Raji (cell line): ENCODE measurements around the gene TSC22D4.

Experiments
- POLR2A ChIP-seq: IDR thresholded peaks from 2 replicates; pipeline ENCODE4 v1.6.1; 2011; ENCODE audit warnings: low read depth, low read length, control low read depth; ENCODE audit not compliant: insufficient read depth

Gene TSC22D4

GRCh38 chr7:100476903-100477870, 1.8 kb downstream of the TSC22D4 start:
- TF ChIP-seq POLR2A = no peak

- TF ChIP-seq POLR2A = no peak
These were observed 2.8 kb downstream of the TSC22D4 start for GRCh38 chr7:100476101-100476780.

DNA sequence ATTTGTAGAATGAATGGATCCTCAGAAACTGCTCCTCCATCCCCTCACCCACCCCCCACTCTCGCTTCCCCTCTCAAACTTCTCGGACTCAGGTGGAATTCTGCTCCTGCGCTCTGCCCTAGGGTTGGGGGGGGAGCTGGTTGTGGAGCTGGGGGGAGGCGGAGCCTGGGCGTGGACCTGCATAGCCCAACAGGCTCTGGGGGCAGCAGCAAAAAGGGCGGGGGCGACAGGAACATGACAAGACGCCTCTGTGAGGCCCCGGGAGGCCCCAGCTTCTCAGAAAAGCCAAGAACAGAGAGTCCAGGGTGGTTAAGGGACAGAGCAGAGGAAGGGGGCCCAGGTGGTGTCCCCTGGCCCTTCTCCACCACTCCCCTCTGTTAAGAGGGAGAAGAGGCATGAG, 3.5 kb downstream of the TSC22D4 start:
- no peak for TF ChIP-seq POLR2A

GRCh38 chr7:100472854-100473499, 6.0 kb downstream of the TSC22D4 start:
- TF ChIP-seq POLR2A = no peak

GRCh38 chr7:100472121-100472851, 6.7 kb downstream of the TSC22D4 start:
- TF ChIP-seq POLR2A = no peak

- no peak for TF ChIP-seq POLR2A
These were observed 8.0 kb downstream of the TSC22D4 start for GRCh38 chr7:100471021-100471420.

- TF ChIP-seq POLR2A = no peak
These were observed 9.6 kb downstream of the TSC22D4 start for GRCh38 chr7:100469227-100470044.

GRCh38 chr7:100467638-100468373, 11.2 kb downstream of the TSC22D4 start:
- TF ChIP-seq POLR2A = no peak

DNA sequence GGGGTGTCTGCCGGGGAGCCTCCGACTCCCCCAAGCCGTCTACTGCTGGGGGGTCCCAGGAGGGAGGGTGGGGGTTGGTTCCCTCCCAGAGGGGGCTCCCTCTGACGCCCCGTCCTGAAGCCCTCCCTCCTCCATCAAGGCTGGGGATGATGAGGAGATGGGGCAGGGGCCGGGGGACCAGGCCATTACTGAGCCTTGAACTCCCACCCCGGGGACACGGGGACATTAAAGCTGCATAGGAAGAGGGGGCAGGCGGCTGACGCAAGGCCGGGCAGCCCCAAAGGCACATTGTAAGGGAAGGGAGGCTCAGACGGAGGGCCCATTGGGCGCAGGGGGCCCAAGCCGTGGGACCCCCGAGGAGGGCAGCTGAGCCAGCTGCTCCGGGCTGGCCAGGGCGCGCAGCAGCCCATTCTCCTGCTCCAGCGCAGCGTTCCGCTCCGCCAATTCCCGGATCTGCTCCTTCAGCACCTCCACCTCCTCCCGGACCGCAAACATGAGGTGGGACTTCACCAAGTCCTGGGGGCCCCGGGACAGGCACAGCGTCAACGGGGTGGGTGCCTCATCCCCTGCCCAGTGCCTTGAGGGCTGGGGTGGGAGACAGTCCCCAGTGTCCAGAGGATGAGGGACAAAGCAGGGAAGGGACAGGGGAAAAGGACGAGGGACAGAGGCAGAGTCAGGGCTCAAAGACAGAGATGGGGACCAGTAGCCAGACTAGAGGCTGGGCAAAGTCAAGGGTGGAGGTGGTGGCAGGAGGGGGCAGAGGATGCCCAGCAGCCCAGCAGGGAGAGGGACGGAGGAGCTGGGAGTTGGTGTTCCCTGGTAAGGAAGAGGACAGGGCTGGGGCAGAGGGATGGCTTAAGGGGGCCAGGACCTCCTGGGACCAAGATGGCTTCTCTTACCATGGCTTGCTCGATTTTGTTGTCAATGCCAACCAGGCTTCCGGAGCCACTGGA, 12.1 kb downstream of the TSC22D4 start:
- no peak for TF ChIP-seq POLR2A

- no peak for TF ChIP-seq POLR2A
These were observed 13.2 kb downstream of the TSC22D4 start for GRCh38 chr7:100465702-100466311.

DNA sequence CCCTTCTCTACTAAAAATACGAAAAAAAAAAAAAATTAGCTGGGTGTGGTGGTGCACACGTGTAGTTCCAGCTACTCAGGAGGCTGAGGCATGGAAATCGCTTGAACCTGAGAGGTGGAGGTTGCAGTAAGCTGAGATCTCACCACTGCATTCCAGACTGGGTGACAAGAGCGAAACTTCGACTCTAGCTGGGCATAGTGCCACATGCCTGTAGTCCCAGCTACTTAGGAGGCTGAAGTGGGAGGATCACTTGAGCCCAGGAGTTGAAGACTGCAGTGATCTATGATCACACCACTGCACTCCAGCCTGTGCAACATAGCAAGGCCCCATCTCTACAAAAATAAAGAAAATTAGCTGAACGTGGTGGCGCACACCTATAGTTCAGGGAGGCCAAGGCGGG, 13.7 kb downstream of the TSC22D4 start:
- no peak for TF ChIP-seq POLR2A

DNA sequence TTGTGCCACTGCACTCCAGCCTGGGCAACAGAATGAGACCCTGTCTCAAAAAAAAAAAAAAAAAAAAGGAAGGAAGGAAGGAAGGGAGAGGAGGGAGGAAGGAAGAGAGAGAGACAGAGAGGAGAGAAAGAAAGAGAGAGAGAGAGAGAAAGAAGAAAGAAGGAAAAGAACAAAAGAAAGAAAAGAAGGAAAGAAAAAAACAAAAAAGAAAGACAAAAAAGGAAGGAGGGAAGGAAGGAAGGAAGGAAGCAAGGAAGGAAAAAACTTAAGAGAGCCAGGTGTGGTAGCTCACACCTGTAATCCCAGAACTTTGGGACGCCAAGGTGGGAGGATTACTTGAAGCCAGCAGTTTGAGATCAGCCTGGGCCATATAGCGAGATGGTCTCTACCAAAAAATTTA, 14.2 kb downstream of the TSC22D4 start:
- no peak for TF ChIP-seq POLR2A
